GM03348 (cell line): ENCODE measurements around the gene KERA.
A peak's percentile ranks its signal among the peaks of the same experiment; 100 is the strongest.

Experiments used
- DNase-seq: peaks from one replicate; pipeline ENCODE4 v3.0.0; 2012; ENCODE audit warnings: low spot score

KERA gene

GRCh38 chr12:91073426-91073825 is 15.6 kb upstream of the KERA start:
- no peak for DNase-seq

GRCh38 chr12:91072931-91073330 is 15.1 kb upstream of the KERA start:
- DNase-seq = no peak

GRCh38 chr12:91070936-91071335 is 13.1 kb upstream of the KERA start:
- no peak for DNase-seq

GRCh38 chr12:91065396-91065795 is 7.6 kb upstream of the KERA start:
- no peak for DNase-seq

GRCh38 chr12:91064640-91065039 is 6.8 kb upstream of the KERA start:
- DNase-seq = no peak

GRCh38 chr12:91061091-91061490 is 3.3 kb upstream of the KERA start:
- no peak for DNase-seq

- no peak for DNase-seq
These were observed 1.4 kb upstream of the KERA start for GRCh38 chr12:91059211-91059610.

GRCh38 chr12:91058786-91059185 is 962 bp upstream of the KERA start:
- DNase-seq = no peak

GRCh38 chr12:91056488-91056887 is 1.3 kb downstream of the KERA start:
- DNase-seq = no peak

GRCh38 chr12:91055976-91056375 is 1.8 kb downstream of the KERA start:
- DNase-seq = no peak

- peak; percentile 4 for DNase-seq
These were observed 3.7 kb downstream of the KERA start for GRCh38 chr12:91053951-91054715.

GRCh38 chr12:91052026-91052425 is 5.8 kb downstream of the KERA start:
- no peak for DNase-seq

- no peak for DNase-seq
These were observed 13.2 kb downstream of the KERA start for GRCh38 chr12:91044586-91044985.

- DNase-seq = no peak
These were observed 14.4 kb downstream of the KERA start for GRCh38 chr12:91043408-91043807.

- DNase-seq = peak; percentile 21
These were observed 17.6 kb downstream of the KERA start for GRCh38 chr12:91040096-91040755.

- peak; percentile 34 for DNase-seq
These were observed 20.5 kb downstream of the KERA start for GRCh38 chr12:91037276-91037675.

GRCh38 chr12:91033251-91033650 is 24.6 kb downstream of the KERA start:
- no peak for DNase-seq

- peak; percentile 28 for DNase-seq
These were observed 34.4 kb downstream of the KERA start for GRCh38 chr12:91023326-91024004.

GRCh38 chr12:91021076-91021475 is 36.7 kb downstream of the KERA start:
- DNase-seq = no peak

GRCh38 chr12:91019455-91019854 is 38.4 kb downstream of the KERA start:
- no peak for DNase-seq

- no peak for DNase-seq
These were observed 40.1 kb downstream of the KERA start for GRCh38 chr12:91017511-91018263.

GRCh38 chr12:91017043-91017442 is 40.8 kb downstream of the KERA start:
- no peak for DNase-seq
